Body of pancreas (tissue), 4 donors: Measurements from ENCODE around the gene EMX1. TPM values are rescaled to one million over a fixed set of nuclear protein-coding genes. Genes with fewer than 3 reads are reported as not detected.

Source experiments
- ATAC-seq: fragments of 150-250 bp; one replicate; pipeline ENCODE4 v1.9.1; 2016
- DNase-seq, 4 donors: peaks; one replicate each; pipeline ENCODE4 v3.0.0-alpha.2; 2019
- H3K27ac ChIP-seq, 4 donors: fragments of 200-600 bp; sonication (generic); 1 replicate in 3 of 4; 2 replicates in 1 of 4; pipeline versions ENCODE4 v1.5.1 to v1.6.1; 2016 to 2019; ENCODE audit warnings: mild to moderate bottlenecking in 1 of 4, mixed read lengths in 1 of 4, moderate library complexity in 1 of 4
- H3K27me3 ChIP-seq, 2 donors: fragments of 200-600 bp; sonication (generic); one replicate each; pipeline ENCODE4 v1.6.0; 2016; ENCODE audit warnings: mild to moderate bottlenecking in 1 of 2
- H3K36me3 ChIP-seq, 2 donors: fragments of 200-600 bp; sonication (generic); replicated peaks in 1 of 2; 2 replicates each; pipeline ENCODE4 v1.5.1; 2016; ENCODE audit warnings: low read depth in 2 of 2; ENCODE audit not compliant: insufficient read depth in 1 of 2
- H3K4me1 ChIP-seq: fragments of 200-600 bp; sonication (generic); one replicate; pipeline ENCODE4 v1.6.0; 2016
- H3K4me3 ChIP-seq, 2 donors: fragments of 200-600 bp; sonication (generic); 1 replicate in 1 of 2; 2 replicates in 1 of 2; pipeline ENCODE4 v1.5.1; 2016 to 2019
- H3K9me3 ChIP-seq, 3 donors: fragments of 200-600 bp; sonication (generic); 1 replicate in 2 of 3; 2 replicates in 1 of 3; pipeline ENCODE4 v1.5.1; 2016
- POLR2A ChIP-seq, 3 donors: fragments of 450-650 bp; IDR thresholded peaks; one replicate each; pipeline ENCODE4 v1.6.1; 2016; ENCODE audit warnings: antibody characterized with exemption in 3 of 3, mild to moderate bottlenecking in 2 of 3
- WGBS, 2 donors: methylation state at CpG; one replicate each; pipeline ENCODE4 v1.1.5; 2017; 5-methylcytosine and 5-hydroxymethylcytosine counted together
- intact Hi-C: fragments of 100-400 bp; cut with DNase I; formaldehyde crosslinking; loops from one replicate; pipeline ENCODE4 v1.15.1; 2023
- total RNA-seq, 2 donors: library from RNA; depleted of rRNA; stranded (reverse); fragments of >200 nt; gene quantifications; one replicate each; pipeline ENCODE4 v1.1.0, GENCODE V29; 2016
- TF ChIP-seq, protein P1 (sequence below), 7 experiments: fragments of 450-650 bp in 4 of 7; fragments of 200-600 bp in 3 of 7; sonication (generic) in 3 of 7; IDR thresholded peaks; one replicate each; pipeline ENCODE4 v1.5.1; 2016 to 2019; ENCODE audit warnings: antibody characterized with exemption in 7 of 7

Gene EMX1
- total RNA-seq, 2 donors from 2014 or later: 0.26 to 0.33 TPM

DNA sequence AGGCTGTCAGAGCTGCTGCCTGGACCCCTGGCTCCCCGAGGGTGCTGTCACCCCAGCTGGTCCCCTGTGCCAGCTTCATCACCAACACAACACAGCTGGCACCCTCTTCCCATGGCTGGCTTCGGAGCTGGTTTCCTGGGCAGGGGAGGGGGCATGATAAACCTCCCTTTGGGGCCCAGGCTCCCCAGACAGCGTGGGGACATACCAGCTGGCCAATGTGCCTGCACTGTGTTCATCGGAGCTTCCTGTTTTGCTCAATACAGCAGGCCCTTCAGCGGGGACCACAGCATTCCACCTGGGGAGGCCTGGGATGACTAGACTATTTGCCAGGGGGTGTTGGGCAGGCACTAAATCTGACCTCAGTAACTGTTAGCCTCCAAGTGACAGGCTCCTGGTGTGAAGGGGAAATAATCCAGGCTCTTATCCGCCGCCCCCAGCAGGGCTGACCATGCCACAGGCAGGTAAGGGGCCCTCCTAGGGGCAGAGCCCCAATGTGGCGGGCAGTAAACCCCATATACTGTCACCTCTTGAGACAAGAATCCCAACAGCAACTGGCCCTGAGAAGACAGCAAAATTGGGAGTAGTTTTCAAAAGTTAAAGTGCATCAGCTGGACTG, 44.6 kb downstream of the EMX1 start:
- DNase-seq (no peak), ATAC-seq (no peak)
- WGBS, 2 donors: 68 to 69% methylated on average over 5 to 8 of the region's 8 CpGs
- intact Hi-C loops: no loop called here
- no peak overlapping the region for H3K27ac ChIP-seq
- H3K9me3 ChIP-seq: no peaks in the 10 kb centered on the region
- TF ChIP-seq, protein P1, sequence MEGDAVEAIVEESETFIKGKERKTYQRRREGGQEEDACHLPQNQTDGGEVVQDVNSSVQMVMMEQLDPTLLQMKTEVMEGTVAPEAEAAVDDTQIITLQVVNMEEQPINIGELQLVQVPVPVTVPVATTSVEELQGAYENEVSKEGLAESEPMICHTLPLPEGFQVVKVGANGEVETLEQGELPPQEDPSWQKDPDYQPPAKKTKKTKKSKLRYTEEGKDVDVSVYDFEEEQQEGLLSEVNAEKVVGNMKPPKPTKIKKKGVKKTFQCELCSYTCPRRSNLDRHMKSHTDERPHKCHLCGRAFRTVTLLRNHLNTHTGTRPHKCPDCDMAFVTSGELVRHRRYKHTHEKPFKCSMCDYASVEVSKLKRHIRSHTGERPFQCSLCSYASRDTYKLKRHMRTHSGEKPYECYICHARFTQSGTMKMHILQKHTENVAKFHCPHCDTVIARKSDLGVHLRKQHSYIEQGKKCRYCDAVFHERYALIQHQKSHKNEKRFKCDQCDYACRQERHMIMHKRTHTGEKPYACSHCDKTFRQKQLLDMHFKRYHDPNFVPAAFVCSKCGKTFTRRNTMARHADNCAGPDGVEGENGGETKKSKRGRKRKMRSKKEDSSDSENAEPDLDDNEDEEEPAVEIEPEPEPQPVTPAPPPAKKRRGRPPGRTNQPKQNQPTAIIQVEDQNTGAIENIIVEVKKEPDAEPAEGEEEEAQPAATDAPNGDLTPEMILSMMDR (IDR thresholded peaks at IDR 0.05): no peak
- no peak for TF ChIP-seq POLR2A (IDR thresholded peaks at IDR 0.05)
- no peaks in the 10 kb centered on the region for H3K36me3 ChIP-seq
- no peak overlapping the region for H3K4me3 ChIP-seq
- no peaks in the 10 kb centered on the region for H3K27me3 ChIP-seq
- no peaks in the 10 kb centered on the region for H3K4me1 ChIP-seq

DNA sequence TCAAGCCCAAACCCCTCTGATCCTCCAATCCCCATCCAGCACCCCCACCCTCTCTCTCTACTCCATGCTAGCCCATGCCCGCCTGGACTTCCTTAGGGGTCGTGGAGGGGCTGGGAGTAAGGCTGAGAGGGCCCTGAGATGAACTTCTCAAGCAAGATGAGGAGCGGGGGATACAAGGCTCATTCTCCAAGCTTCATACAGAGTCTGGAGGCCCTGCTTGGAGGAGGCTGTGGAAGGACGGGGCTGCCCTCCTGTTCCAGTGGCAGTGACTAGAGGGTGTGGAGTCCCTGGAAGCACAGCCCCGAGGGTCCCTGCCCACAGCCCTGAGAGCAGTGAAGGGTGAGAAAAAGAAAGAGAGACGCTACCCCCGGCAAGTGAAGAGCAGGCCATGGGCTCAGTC, 45.6 kb downstream of the EMX1 start:
- TF ChIP-seq, protein P1 (IDR thresholded peaks at IDR 0.05): no peak
- no peak for TF ChIP-seq POLR2A (IDR thresholded peaks at IDR 0.05)
- 83 to 85% methylated on average over 7 of the region's 7 CpGs for WGBS, 2 donors
- no peaks in the 10 kb centered on the region for H3K4me1 ChIP-seq
- H3K4me3 ChIP-seq: no peak overlapping the region
- H3K27ac ChIP-seq: no peak overlapping the region
- intact Hi-C loops: no loop called here
- DNase-seq (no peak), ATAC-seq (no peak)
- no peaks in the 10 kb centered on the region for H3K36me3 ChIP-seq
- H3K27me3 ChIP-seq: no peaks in the 10 kb centered on the region
- no peaks in the 10 kb centered on the region for H3K9me3 ChIP-seq

DNA sequence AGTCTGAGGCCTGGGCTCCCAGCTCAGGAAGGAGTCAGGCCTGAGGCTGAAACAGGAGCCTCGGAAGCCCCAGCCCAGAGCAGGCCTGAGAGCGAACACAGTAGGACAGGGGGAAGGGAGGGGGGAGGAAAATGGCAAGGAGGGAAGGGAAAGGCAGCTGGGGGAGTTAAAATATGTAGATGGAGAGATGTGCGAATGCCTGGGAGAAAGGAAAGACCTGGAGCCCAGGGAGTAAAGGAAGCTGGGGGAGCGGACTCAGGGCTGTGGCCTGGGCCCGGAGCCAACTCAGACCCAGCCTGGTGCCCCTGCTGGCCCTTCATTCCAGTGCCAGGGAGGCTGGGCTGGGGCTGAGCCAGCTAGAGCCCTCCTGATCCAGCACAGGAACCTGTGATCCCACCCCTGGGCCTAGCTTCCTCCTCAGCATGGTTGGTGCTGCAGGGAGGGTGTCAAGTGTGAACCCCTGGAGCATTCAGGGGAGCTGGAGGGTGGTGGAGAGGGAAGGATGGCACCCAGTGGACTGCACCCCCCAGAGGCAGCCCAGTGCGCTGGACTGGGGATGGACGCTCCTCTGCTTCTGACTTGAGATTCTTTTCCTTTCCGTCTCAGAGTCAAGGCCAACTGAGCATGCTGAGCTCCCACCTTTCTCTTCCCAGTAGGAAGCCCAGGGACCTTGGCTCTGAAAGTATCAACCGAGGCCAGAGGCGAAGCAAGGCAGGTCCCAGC, 46.3 kb downstream of the EMX1 start:
- intact Hi-C loops: no loop called here
- 90 to 92% methylated on average over 10 of the region's 10 CpGs for WGBS, 2 donors
- ATAC-seq (no peak), DNase-seq (no peak)
- no peak overlapping the region for H3K27ac ChIP-seq
- no peaks in the 10 kb centered on the region for H3K9me3 ChIP-seq
- H3K27me3 ChIP-seq: no peaks in the 10 kb centered on the region
- no peaks in the 10 kb centered on the region for H3K36me3 ChIP-seq
- H3K4me1 ChIP-seq: no peaks in the 10 kb centered on the region
- no peak overlapping the region for H3K4me3 ChIP-seq
- TF ChIP-seq, protein P1 (IDR thresholded peaks at IDR 0.05): no peak
- TF ChIP-seq POLR2A (IDR thresholded peaks at IDR 0.05): no peak

DNA sequence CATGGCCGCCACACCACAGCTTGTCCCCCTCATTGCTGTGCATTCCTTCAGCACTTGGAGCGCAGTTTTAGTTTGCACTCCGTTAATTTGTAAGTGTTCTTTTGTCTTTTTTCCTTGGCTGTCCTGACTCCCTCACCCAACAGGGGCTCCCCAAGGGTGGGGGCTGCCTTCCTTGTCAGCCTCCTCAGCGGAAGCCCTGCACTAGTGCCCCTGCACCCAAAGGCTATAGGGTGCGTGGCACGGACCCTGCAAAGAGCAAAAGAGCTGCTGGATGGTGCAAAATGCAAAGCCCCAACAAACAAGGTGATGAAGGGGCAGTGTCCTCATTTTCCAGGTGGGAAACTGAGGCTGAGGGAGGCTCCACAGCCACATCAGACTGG, 46.8 kb downstream of the EMX1 start:
- Histone ChIP-seq H3K27ac (no peak overlapping the region), H3K27me3 (no peaks in the 10 kb centered on the region), H3K36me3 (no peaks in the 10 kb centered on the region), H3K9me3 (no peaks in the 10 kb centered on the region), H3K4me3 (no peak overlapping the region), H3K4me1 (no peaks in the 10 kb centered on the region)
- ATAC-seq (no peak), DNase-seq (no peak)
- no peak for TF ChIP-seq POLR2A (IDR thresholded peaks at IDR 0.05)
- TF ChIP-seq, protein P1 (IDR thresholded peaks at IDR 0.05): no peak
- WGBS, 2 donors: 85 to 88% methylated on average over 6 of the region's 6 CpGs
- intact Hi-C loops: no loop called here

DNA sequence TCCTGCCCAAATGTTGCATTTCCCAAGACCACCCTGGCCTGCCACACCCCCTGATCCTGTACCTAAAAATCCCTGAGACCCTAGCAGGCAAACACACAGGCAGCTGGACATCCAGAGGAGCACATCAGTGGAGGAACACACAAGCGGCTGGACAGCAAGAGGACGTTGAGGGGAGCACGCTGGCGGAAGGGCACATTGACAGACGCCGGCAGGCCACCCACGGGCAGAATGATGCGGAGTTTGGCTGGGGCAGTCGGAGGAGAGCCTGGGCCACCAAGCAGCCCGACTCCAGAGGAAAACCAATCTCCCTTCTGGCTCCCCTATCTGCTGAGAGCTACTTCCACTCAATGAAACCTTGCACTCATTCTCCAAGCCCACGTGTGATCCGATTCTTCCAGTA, 47.7 kb downstream of the EMX1 start:
- DNase-seq (no peak), ATAC-seq (no peak)
- H3K4me3 ChIP-seq: no peak overlapping the region
- TF ChIP-seq POLR2A (IDR thresholded peaks at IDR 0.05): no peak
- TF ChIP-seq, protein P1 (IDR thresholded peaks at IDR 0.05): no peak
- intact Hi-C loops: no loop called here
- H3K27me3 ChIP-seq: no peaks in the 10 kb centered on the region
- H3K9me3 ChIP-seq: no peaks in the 10 kb centered on the region
- 90 to 100% methylated on average over 1 to 12 of the region's 12 CpGs for WGBS, 2 donors
- no peaks in the 10 kb centered on the region for H3K4me1 ChIP-seq
- no peaks in the 10 kb centered on the region for H3K36me3 ChIP-seq
- H3K27ac ChIP-seq: no peak overlapping the region
